ENCODE measurements around the gene SLC22A23.

GRCh38 chr6:3240595-3240994, 216.3 kb downstream of the SLC22A23 start:
- TF ChIP-seq CTCF (conservative IDR thresholded peaks at IDR 0.05) (no peak), ZFX (IDR thresholded peaks at IDR 0.05) (no peak)

Measured in C4-2B (cell line).